Sigmoid colon (tissue), 7 donors: ENCODE data around the gene SPAG6. TPM values are rescaled to one million over a fixed set of nuclear protein-coding genes. Genes with fewer than 3 reads are reported as not detected.

Source experiments
- DNase-seq: peaks from one replicate; pipeline ENCODE4 v3.0.0-alpha.2; 2019
- H3K27ac ChIP-seq, 4 donors: fragments of 200-600 bp; sonication (generic); one replicate each; pipeline ENCODE4 v1.5.1; 2016 to 2019; ENCODE audit warnings: mild to moderate bottlenecking in 1 of 4
- H3K27me3 ChIP-seq, 3 donors: fragments of 200-600 bp; sonication (generic); one replicate each; pipeline ENCODE4 v1.5.1; 2019; ENCODE audit warnings: mild to moderate bottlenecking in 1 of 3
- H3K36me3 ChIP-seq, 4 donors: fragments of 200-600 bp; sonication (generic); one replicate each; pipeline ENCODE4 v1.5.1; 2016 to 2019
- H3K4me1 ChIP-seq, 4 donors: fragments of 200-600 bp; sonication (generic); one replicate each; pipeline ENCODE4 v1.5.1; 2017 to 2019
- H3K4me3 ChIP-seq, 4 donors: fragments of 200-600 bp; sonication (generic); one replicate each; pipeline ENCODE4 v1.5.1; 2017 to 2019; ENCODE audit warnings: mild to moderate bottlenecking in 2 of 4, moderate library complexity in 1 of 4
- H3K9me3 ChIP-seq, 4 donors: fragments of 200-600 bp in 3 of 4; sonication (generic) in 3 of 4; one replicate each; pipeline versions ENCODE4 v1.5.1 to v1.6.1; 2013 to 2019
- EP300 ChIP-seq, 4 donors: sonication (generic); formaldehyde crosslinking; IDR thresholded peaks; one replicate each; pipeline ENCODE4 v1.6.1; 2017; ENCODE audit warnings: antibody characterized with exemption in 4 of 4
- POLR2A ChIP-seq, 2 donors: fragments of 450-650 bp; IDR thresholded peaks; one replicate each; pipeline ENCODE4 v1.6.1; 2016; ENCODE audit warnings: antibody characterized with exemption in 2 of 2, mild to moderate bottlenecking in 2 of 2, moderate library complexity in 2 of 2
- POLR2AphosphoS5 ChIP-seq, 4 donors: sonication (generic); formaldehyde crosslinking; IDR thresholded peaks; one replicate each; pipeline ENCODE4 v1.6.1; 2017; ENCODE audit warnings: antibody characterized with exemption in 4 of 4
- WGBS, 2 donors: extraction: QIAGEN DNeasy Blood & Tissue Kit; methylation state at CpG; one replicate each; pipeline ENCODE4 v1.1.7; 2013; 5-methylcytosine and 5-hydroxymethylcytosine counted together
- intact Hi-C: fragments of 100-400 bp; cut with DNase I; formaldehyde crosslinking; loops from one replicate; pipeline ENCODE4 v1.15.1; 2023
- polyA plus RNA-seq, 3 donors: library from polyadenylated mRNA; stranded (reverse); fragments of 200-250 nt; gene quantifications; one replicate each; pipeline ENCODE4 v1.2.3, GENCODE V29; 2013
- total RNA-seq, 4 donors: library from RNA; depleted of rRNA; stranded (reverse); fragments of >200 nt; gene quantifications; one replicate each; pipeline ENCODE4 v1.1.0, GENCODE V29; 2016
- TF ChIP-seq, protein P1 (sequence below), 4 experiments: fragments of 450-650 bp in 3 of 4; fragments of 200-600 bp in 1 of 4; IDR thresholded peaks; one replicate each; pipeline ENCODE4 v1.5.1; 2016 to 2019; ENCODE audit warnings: antibody characterized with exemption in 4 of 4, mild to moderate bottlenecking in 3 of 4, moderate library complexity in 2 of 4
- donor health status: healthy with polysubstance abuse.
- donor health status: Bipolar disorder and iron deficiency.
- donor health status: healthy.

SPAG6 gene
- total and polyA plus RNA-seq, 7 donors: 0.16 TPM; not detected in 6

DNA sequence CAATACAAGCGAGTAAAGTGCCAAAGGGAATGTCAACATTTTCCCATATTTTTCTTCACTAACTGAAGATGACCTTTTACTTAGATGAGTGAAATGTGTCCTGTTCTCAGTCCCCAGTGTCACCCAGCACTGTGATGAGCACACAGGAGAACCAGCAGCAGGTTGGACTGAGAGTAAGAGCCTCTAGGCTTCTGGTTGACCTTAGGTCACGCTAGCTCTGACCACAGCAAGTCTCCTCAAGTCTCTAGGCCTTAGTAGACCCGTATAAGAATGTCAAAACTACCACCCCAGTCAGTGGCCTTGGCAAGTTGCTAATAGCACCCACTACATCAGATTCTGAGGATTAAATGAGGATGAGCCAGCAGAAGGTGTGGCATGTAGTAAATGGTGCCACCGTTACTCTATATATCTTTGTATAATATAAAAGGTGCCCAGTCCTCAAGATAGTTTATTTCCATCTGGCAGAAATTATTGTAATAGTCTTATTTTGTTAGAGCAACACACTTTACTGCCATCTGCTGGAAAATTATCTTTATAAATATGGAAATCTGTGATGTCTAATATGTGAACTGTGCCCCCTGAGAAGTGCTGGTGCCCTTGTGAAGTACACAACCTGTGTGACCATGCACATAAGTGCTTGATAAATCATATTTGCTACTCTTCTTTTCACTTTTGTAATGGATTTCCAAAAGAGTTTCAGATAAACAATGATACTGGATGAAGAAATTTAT is 75.7 kb downstream of the SPAG6 start:
- DNase-seq: no peak
- Histone ChIP-seq H3K4me1 (no peaks in the 10 kb centered on the region), H3K9me3 (no peaks in the 10 kb centered on the region), H3K4me3 (no peak overlapping the region), H3K27ac (no peak overlapping the region), H3K27me3 (no peaks in the 10 kb centered on the region), H3K36me3 (no peaks in the 10 kb centered on the region)
- intact Hi-C loops: no loop called here
- WGBS, 2 donors: 81% methylated on average over 4 of the region's 4 CpGs
- TF ChIP-seq POLR2A (IDR thresholded peaks at IDR 0.05) (no peak), EP300 (IDR thresholded peaks at IDR 0.05) (no peak), POLR2AphosphoS5 (IDR thresholded peaks at IDR 0.05) (no peak)
- TF ChIP-seq, protein P1, sequence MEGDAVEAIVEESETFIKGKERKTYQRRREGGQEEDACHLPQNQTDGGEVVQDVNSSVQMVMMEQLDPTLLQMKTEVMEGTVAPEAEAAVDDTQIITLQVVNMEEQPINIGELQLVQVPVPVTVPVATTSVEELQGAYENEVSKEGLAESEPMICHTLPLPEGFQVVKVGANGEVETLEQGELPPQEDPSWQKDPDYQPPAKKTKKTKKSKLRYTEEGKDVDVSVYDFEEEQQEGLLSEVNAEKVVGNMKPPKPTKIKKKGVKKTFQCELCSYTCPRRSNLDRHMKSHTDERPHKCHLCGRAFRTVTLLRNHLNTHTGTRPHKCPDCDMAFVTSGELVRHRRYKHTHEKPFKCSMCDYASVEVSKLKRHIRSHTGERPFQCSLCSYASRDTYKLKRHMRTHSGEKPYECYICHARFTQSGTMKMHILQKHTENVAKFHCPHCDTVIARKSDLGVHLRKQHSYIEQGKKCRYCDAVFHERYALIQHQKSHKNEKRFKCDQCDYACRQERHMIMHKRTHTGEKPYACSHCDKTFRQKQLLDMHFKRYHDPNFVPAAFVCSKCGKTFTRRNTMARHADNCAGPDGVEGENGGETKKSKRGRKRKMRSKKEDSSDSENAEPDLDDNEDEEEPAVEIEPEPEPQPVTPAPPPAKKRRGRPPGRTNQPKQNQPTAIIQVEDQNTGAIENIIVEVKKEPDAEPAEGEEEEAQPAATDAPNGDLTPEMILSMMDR (IDR thresholded peaks at IDR 0.05): no peak

GRCh38 chr10:22426653-22427052 is 81.4 kb downstream of the SPAG6 start:
- Histone ChIP-seq H3K27ac (no peak overlapping the region), H3K9me3 (no peaks in the 10 kb centered on the region), H3K4me3 (no peak overlapping the region), H3K4me1 (peaks cover 0 to 6% (median 3%) of the 10 kb centered on the region in 4 donors), H3K36me3 (no peaks in the 10 kb centered on the region), H3K27me3 (no peaks in the 10 kb centered on the region)
- no peak for DNase-seq
- intact Hi-C loops: loop anchor here (5.0 kb wide), 1 partner anchor 64 kb away; no protein-coding TSS in a partner anchor
- WGBS, 2 donors: 93 to 94% methylated on average over 5 of the region's 5 CpGs
- TF ChIP-seq, protein P1 (IDR thresholded peaks at IDR 0.05): no peak
- TF ChIP-seq POLR2AphosphoS5 (IDR thresholded peaks at IDR 0.05) (no peak), EP300 (IDR thresholded peaks at IDR 0.05) (no peak)

GRCh38 chr10:22427101-22427500 is 81.8 kb downstream of the SPAG6 start:
- intact Hi-C loops: loop anchor here (5.0 kb wide), 1 partner anchor 65 kb away; no protein-coding TSS in a partner anchor
- TF ChIP-seq EP300 (IDR thresholded peaks at IDR 0.05): no peak
- TF ChIP-seq, protein P1 (IDR thresholded peaks at IDR 0.05): no peak
- no peak for TF ChIP-seq POLR2AphosphoS5 (IDR thresholded peaks at IDR 0.05)
- no peak for TF ChIP-seq POLR2A (IDR thresholded peaks at IDR 0.05)
- no peaks in the 10 kb centered on the region for H3K27me3 ChIP-seq
- H3K27ac ChIP-seq: no peak overlapping the region
- no peak overlapping the region for H3K4me3 ChIP-seq
- DNase-seq: no peak
- WGBS, 2 donors: 74 to 76% methylated on average over 3 of the region's 3 CpGs
- H3K4me1 ChIP-seq: peaks cover 0 to 6% (median 3%) of the 10 kb centered on the region in 4 donors
- H3K36me3 ChIP-seq: no peaks in the 10 kb centered on the region
- no peaks in the 10 kb centered on the region for H3K9me3 ChIP-seq

DNA sequence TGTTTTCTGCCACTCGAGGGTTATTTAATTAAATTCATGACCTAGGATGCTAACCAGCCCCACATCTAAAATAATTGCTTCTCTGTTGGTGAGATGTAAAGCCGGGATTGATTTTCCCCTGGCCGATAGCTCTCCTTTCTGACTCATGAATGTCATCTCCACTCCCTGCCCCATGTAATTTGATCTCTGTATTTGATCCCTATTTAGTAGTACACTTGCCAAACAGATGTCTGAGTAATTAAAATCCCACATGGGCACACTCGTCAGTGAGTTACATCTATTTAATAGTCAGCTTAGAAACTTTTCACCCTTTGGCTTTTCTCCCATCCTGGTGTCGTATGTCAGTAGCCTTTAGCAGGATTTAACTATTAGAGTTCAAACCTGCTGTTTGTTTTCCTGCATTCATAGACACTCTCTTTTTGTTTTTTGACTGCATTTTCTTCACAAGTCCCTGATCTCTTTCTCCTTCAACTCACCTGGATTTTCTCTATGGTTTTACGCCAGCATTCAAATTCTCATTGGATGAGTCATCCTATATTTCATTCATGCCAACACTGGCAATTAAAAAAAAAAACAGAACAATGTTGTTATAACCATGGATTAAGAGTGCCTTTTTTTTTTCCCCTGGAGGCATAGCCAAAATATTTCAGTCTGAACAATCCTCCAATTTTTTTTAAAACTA is 82.7 kb downstream of the SPAG6 start:
- DNase-seq: no peak
- no peaks in the 10 kb centered on the region for H3K9me3 ChIP-seq
- intact Hi-C loops: loop anchor here (5.0 kb wide), 1 partner anchor 66 kb away; no protein-coding TSS in a partner anchor
- no peak overlapping the region for H3K27ac ChIP-seq
- TF ChIP-seq POLR2A (IDR thresholded peaks at IDR 0.05) (no peak), POLR2AphosphoS5 (IDR thresholded peaks at IDR 0.05) (no peak), EP300 (IDR thresholded peaks at IDR 0.05) (no peak)
- TF ChIP-seq, protein P1 (IDR thresholded peaks at IDR 0.05): no peak
- H3K27me3 ChIP-seq: no peaks in the 10 kb centered on the region
- 12 to 53% methylated on average over 6 of the region's 6 CpGs for WGBS, 2 donors
- peaks cover 0 to 6% (median 3%) of the 10 kb centered on the region in 4 donors for H3K4me1 ChIP-seq
- H3K4me3 ChIP-seq: no peak overlapping the region
- H3K36me3 ChIP-seq: no peaks in the 10 kb centered on the region
